HG03354 (cell line): ENCODE measurements around the gene DGLUCY.
A peak's percentile ranks its signal among the peaks of the same experiment; 100 is the strongest.
"Not testable (repeated sequence)": the region's sequence is repeated elsewhere in the genome, so short reads cannot be mapped to it uniquely, and the experiment has no call there.

Experiments
- ATAC-seq: cut with Tn5 transposase; IDR thresholded peaks from one replicate; pipeline ENCODE4 v1.9.1; 2021; ENCODE audit warnings: mild to moderate bottlenecking; ENCODE audit not compliant: unreplicated experiment, poor library complexity, severe bottlenecking

DGLUCY gene

GRCh38 chr14:91129261-91129660 is 15.4 kb downstream of the DGLUCY start:
- no peak for ATAC-seq

- ATAC-seq, result no peak
Observed at GRCh38 chr14:91135039-91135438, 21.2 kb downstream of the DGLUCY start.

GRCh38 chr14:91138511-91139359 is 24.9 kb downstream of the DGLUCY start:
- no peak for ATAC-seq

GRCh38 chr14:91139776-91140175 is 25.9 kb downstream of the DGLUCY start:
- ATAC-seq, result no peak

- no peak for ATAC-seq
Observed at GRCh38 chr14:91140672-91141071, 26.8 kb downstream of the DGLUCY start.

- peak; percentile 91 for ATAC-seq
Observed at GRCh38 chr14:91142214-91142668, 28.4 kb downstream of the DGLUCY start.

GRCh38 chr14:91143862-91144261 is 30.0 kb downstream of the DGLUCY start:
- ATAC-seq, result no peak

- ATAC-seq, result no peak
Observed at GRCh38 chr14:91144425-91145145, 30.7 kb downstream of the DGLUCY start.

- no peak for ATAC-seq
Observed at GRCh38 chr14:91145391-91146160, 31.7 kb downstream of the DGLUCY start.

- no peak for ATAC-seq
Observed at GRCh38 chr14:91146661-91147060, 32.8 kb downstream of the DGLUCY start.

GRCh38 chr14:91149462-91149861 is 35.6 kb downstream of the DGLUCY start:
- no peak for ATAC-seq

- no peak for ATAC-seq
Observed at GRCh38 chr14:91152499-91152898, 38.6 kb downstream of the DGLUCY start.

- no peak for ATAC-seq
Observed at GRCh38 chr14:91153360-91153759, 39.5 kb downstream of the DGLUCY start.

GRCh38 chr14:91154851-91155625 is 41.2 kb downstream of the DGLUCY start:
- ATAC-seq, result no peak

- ATAC-seq, result no peak
Observed at GRCh38 chr14:91155626-91156089, 41.8 kb downstream of the DGLUCY start.

- ATAC-seq, result not testable (repeated sequence)
Observed at GRCh38 chr14:91156142-91156666, 42.3 kb downstream of the DGLUCY start.

GRCh38 chr14:91156877-91157276 is 43.0 kb downstream of the DGLUCY start:
- not testable (repeated sequence) for ATAC-seq

GRCh38 chr14:91158091-91158790 is 44.4 kb downstream of the DGLUCY start:
- ATAC-seq, result no peak

- ATAC-seq, result no peak
Observed at GRCh38 chr14:91159182-91159581, 45.3 kb downstream of the DGLUCY start.
